AG04449 (cell line): ENCODE results near the gene CABLES1.

Experiments
- CTCF ChIA-PET: fragments of 350-600 bp; formaldehyde crosslinking; extraction: SDS; loops from one replicate; lab custom pipeline; 2021; ENCODE audit warnings: antibody characterized with exemption; lab: Yijun Ruan, JAX
- POLR2A ChIA-PET: fragments of 400-600, 350-600 bp; formaldehyde crosslinking; extraction: SDS; loops from one replicate; lab custom pipeline; 2020; ENCODE audit warnings: antibody characterized with exemption, inconsistent platforms; lab: Yijun Ruan, JAX
- DNase-seq: peaks from one replicate; pipeline ENCODE4 v3.0.0-alpha.2; 2010; ENCODE audit warnings: low read depth, low spot score
- H3K4me3 ChIP-seq: 2 replicates; pipeline ENCODE4 v1.5.1; 2011; ENCODE audit warnings: low read depth, mild to moderate bottlenecking, control low read depth, low read length
- CTCF ChIP-seq: IDR thresholded peaks from one replicate; pipeline ENCODE4 v1.5.1; 2011; ENCODE audit warnings: mild to moderate bottlenecking, moderate library complexity, low read length, control low read depth, inconsistent platforms; ENCODE audit not compliant: insufficient read depth; ENCODE audit errors: missing control alignments

CABLES1 gene

DNA sequence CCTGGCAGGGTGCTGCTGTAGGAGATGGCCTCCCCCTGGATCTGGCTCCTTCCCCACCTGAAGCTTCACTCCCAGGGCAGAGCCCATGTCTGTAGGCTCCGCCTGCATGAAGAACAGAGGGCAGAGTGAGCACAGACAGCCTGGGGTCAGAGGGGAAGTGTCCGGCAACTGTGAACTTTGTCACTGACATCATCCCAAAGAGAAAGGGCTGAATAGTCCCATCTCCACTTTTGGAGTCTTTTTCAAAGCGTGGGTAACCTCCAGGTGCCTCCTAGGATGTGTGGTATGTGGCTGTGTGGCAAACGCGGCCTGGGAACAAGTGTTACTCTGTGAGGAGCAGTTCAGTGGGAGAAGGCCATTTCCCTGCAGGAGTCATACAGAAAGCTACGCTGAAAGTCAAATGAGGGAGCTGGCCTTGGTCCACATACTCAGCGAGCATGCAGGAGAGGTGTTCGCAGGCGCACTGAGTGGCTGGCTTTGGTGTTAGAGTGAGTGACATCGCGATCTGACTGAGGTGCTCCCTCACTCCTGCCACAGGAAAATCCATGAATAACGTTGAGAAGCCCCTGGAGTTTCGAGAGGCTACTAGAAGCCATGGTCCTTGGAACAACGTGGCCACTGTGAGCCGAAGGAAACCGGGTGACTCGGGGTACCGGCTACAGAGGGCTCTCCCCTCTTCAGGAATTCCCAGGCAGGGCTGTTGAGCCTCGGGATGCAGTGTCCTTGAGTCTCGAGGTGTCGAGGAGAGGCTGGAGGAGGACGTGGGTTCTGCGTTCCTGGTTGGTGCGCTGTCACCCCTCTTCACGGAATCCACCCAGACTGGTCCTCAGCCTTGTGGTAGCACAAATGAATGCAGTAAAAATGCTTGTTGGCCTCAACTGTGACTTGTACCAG is 54.7 kb downstream of the CABLES1 start:
- ChIA-PET CTCF (no interaction called here), POLR2A (no interaction called here)
- no peak for TF ChIP-seq CTCF
- H3K4me3 ChIP-seq, result no peak overlapping the region
- DNase-seq, result no peak

DNA sequence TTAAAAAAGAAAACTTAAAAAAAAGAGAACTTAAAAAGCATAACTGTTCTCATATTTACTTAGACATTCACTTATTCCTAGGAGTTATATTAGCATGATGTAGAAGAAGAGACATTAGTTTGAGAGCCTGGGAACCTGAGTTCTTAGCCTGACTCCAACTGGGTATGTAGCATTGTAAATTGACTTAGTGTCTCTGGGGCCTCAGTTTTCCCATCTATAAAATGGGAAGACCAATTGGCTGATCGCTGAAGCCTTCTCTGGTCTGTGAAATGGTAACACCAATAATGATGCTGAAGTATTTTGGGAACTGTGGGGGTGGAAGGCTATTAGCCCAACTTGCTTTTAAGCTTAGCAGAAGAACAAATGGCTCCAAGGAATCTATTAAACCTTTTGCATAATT is 55.9 kb downstream of the CABLES1 start:
- H3K4me3 ChIP-seq, result no peak overlapping the region
- ChIA-PET CTCF (interaction anchor here (1.1 kb wide), 1 partner anchor 10 kb away, joined by 4 read pairs; no protein-coding TSS in a partner anchor), POLR2A (no interaction called here)
- no peak for DNase-seq
- TF ChIP-seq CTCF, result no peak

DNA sequence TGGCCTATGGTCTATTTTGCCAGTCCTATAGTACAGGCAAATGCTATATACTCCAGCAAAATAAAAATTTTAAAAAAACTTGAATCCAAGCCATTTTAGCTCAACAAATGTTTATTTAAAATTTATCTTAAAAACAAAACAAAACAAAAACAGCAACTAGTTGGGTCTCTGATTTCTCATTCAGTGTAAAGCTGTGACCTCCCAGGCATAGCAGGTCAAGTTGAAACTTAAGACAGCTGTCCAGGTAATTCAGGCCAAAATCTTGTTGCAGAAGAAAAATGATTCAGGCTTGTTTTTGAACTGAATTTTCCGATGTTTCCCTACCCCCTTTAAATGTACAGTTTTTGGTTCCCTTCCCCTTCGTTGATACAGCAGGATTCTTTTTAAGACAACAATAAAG is 58.5 kb downstream of the CABLES1 start:
- DNase-seq, result no peak
- no peak for TF ChIP-seq CTCF
- CTCF ChIA-PET, result interaction anchor here (1.1 to 3.3 kb wide), 2 partner anchors 14 to 39 kb away, joined by 3 to 8 read pairs; no protein-coding TSS in a partner anchor
- no peak overlapping the region for H3K4me3 ChIP-seq
- POLR2A ChIA-PET, result no interaction called here

GRCh38 chr18:23194155-23194996 is 59.1 kb downstream of the CABLES1 start:
- POLR2A ChIA-PET, result no interaction called here
- TF ChIP-seq CTCF, result no peak
- CTCF ChIA-PET, result interaction anchor here (3.3 kb wide), 1 partner anchor 14 kb away, joined by 8 read pairs; no protein-coding TSS in a partner anchor
- H3K4me3 ChIP-seq, result no peak overlapping the region
- no peak for DNase-seq

GRCh38 chr18:23194997-23195957 is 60.0 kb downstream of the CABLES1 start:
- CTCF ChIA-PET, result interaction anchor here (1.4 to 3.3 kb wide), 3 partner anchors 13 to 184 kb away, joined by 3 to 8 read pairs (median 4); no protein-coding TSS in a partner anchor
- DNase-seq, result no peak
- POLR2A ChIA-PET, result no interaction called here
- no peak for TF ChIP-seq CTCF
- no peak overlapping the region for H3K4me3 ChIP-seq
